Parathyroid adenoma (tissue), 2 donors: ENCODE results near the gene ADAMTS16.

ENCODE experiments used
- H2AFZ ChIP-seq: fragments of 300-600 bp; sonication (generic); one replicate; pipeline ENCODE4 v1.7.0; 2017; ENCODE audit warnings: antibody characterized with exemption, mild to moderate bottlenecking
- H3K27ac ChIP-seq: fragments of 300-600 bp; sonication (generic); one replicate; pipeline ENCODE4 v1.7.0; 2017
- H3K27me3 ChIP-seq: fragments of 300-600 bp; sonication (generic); one replicate; pipeline ENCODE4 v1.7.0; 2017; ENCODE audit warnings: low read length; ENCODE audit not compliant: control insufficient read depth, insufficient read depth
- H3K36me3 ChIP-seq: fragments of 300-600 bp; sonication (generic); one replicate; pipeline ENCODE4 v1.7.0; 2017; ENCODE audit warnings: low read length; ENCODE audit not compliant: control insufficient read depth, insufficient read depth
- H3K4me1 ChIP-seq: fragments of 300-600 bp; sonication (generic); one replicate; pipeline ENCODE4 v1.7.0; 2017; ENCODE audit warnings: control low read depth
- H3K4me2 ChIP-seq: fragments of 300-600 bp; sonication (generic); one replicate; pipeline ENCODE4 v1.7.0; 2017; ENCODE audit warnings: low read length
- H3K4me3 ChIP-seq: fragments of 300-600 bp; sonication (generic); one replicate; pipeline ENCODE4 v1.7.0; 2017; ENCODE audit warnings: low read depth, low read length
- H3K79me2 ChIP-seq: fragments of 300-600 bp; sonication (generic); one replicate; pipeline ENCODE4 v1.7.0; 2017; ENCODE audit warnings: control low read depth
- H3K9ac ChIP-seq: fragments of 300-600 bp; sonication (generic); one replicate; pipeline ENCODE4 v1.7.0; 2017; ENCODE audit warnings: mild to moderate bottlenecking
- H3K9me3 ChIP-seq: fragments of 300-600 bp; sonication (generic); one replicate; pipeline ENCODE4 v1.7.0; 2017; ENCODE audit warnings: low read length; ENCODE audit not compliant: control insufficient read depth
- CTCF ChIP-seq: fragments of 300-600 bp; sonication (generic); IDR thresholded peaks from one replicate; pipeline ENCODE4 v1.7.0; 2017; ENCODE audit warnings: antibody characterized with exemption, mild to moderate bottlenecking
- donor health status: primary hyperparathyroidism.

Gene ADAMTS16

GRCh38 chr5:5126444-5126843 is 13.7 kb upstream of the ADAMTS16 start:
- no peaks in the 10 kb centered on the region for H3K9me3 ChIP-seq

GRCh38 chr5:5128766-5129165 is 11.4 kb upstream of the ADAMTS16 start:
- H3K9me3 ChIP-seq = no peaks in the 10 kb centered on the region
- H3K27ac ChIP-seq = no peak overlapping the region
- no peak overlapping the region for H2AFZ ChIP-seq
- no peaks in the 10 kb centered on the region for H3K27me3 ChIP-seq
- TF ChIP-seq CTCF = no peak
- H3K4me1 ChIP-seq = no peaks in the 10 kb centered on the region
- H3K9ac ChIP-seq = no peak overlapping the region
- no peaks in the 10 kb centered on the region for H3K79me2 ChIP-seq
- H3K4me2 ChIP-seq = no peak overlapping the region
- H3K36me3 ChIP-seq = no peaks in the 10 kb centered on the region
- H3K4me3 ChIP-seq = no peak overlapping the region

More at GRCh38 chr5:5126444-5126843, 13.7 kb upstream of the ADAMTS16 start:
- Histone ChIP-seq H3K79me2 (no peaks in the 10 kb centered on the region), H3K9ac (no peak overlapping the region), H3K27ac (no peak overlapping the region), H2AFZ (no peak overlapping the region), H3K27me3 (no peaks in the 10 kb centered on the region), H3K4me1 (no peaks in the 10 kb centered on the region), H3K4me2 (no peak overlapping the region), H3K4me3 (no peak overlapping the region), H3K36me3 (no peaks in the 10 kb centered on the region)
- TF ChIP-seq CTCF = no peak

GRCh38 chr5:5132234-5132633 is 7.9 kb upstream of the ADAMTS16 start:
- no peak overlapping the region for H2AFZ ChIP-seq
- no peak overlapping the region for H3K4me2 ChIP-seq
- H3K9ac ChIP-seq = no peak overlapping the region
- H3K79me2 ChIP-seq = no peaks in the 10 kb centered on the region
- no peaks in the 10 kb centered on the region for H3K27me3 ChIP-seq
- no peaks in the 10 kb centered on the region for H3K9me3 ChIP-seq
- no peaks in the 10 kb centered on the region for H3K4me1 ChIP-seq
- no peaks in the 10 kb centered on the region for H3K36me3 ChIP-seq
- no peak for TF ChIP-seq CTCF
- no peak overlapping the region for H3K27ac ChIP-seq
- H3K4me3 ChIP-seq = no peak overlapping the region

- Histone ChIP-seq H3K9ac (no peak overlapping the region), H3K4me3 (no peak overlapping the region), H3K4me1 (no peaks in the 10 kb centered on the region), H3K27ac (no peak overlapping the region), H2AFZ (no peak overlapping the region), H3K79me2 (no peaks in the 10 kb centered on the region), H3K36me3 (no peaks in the 10 kb centered on the region), H3K9me3 (no peaks in the 10 kb centered on the region), H3K27me3 (no peaks in the 10 kb centered on the region), H3K4me2 (no peak overlapping the region)
- TF ChIP-seq CTCF = no peak
Measured at GRCh38 chr5:5132693-5133295, 7.3 kb upstream of the ADAMTS16 start.

- Histone ChIP-seq H3K4me2 (no peak overlapping the region), H3K4me3 (no peak overlapping the region), H3K4me1 (no peaks in the 10 kb centered on the region), H3K79me2 (no peaks in the 10 kb centered on the region), H3K36me3 (no peaks in the 10 kb centered on the region), H3K27me3 (no peaks in the 10 kb centered on the region), H3K9ac (no peak overlapping the region), H3K27ac (no peak overlapping the region), H2AFZ (no peak overlapping the region), H3K9me3 (no peaks in the 10 kb centered on the region)
- no peak for TF ChIP-seq CTCF
Measured at GRCh38 chr5:5134107-5134506, 6.0 kb upstream of the ADAMTS16 start.
